Neuronal stem cell (in vitro differentiated cells): Measurements from ENCODE around the gene RLBP1.
A peak's percentile ranks its signal among the peaks of the same experiment; 100 is the strongest.

Experiments
- DNase-seq: peaks from one replicate; pipeline ENCODE4 v3.0.0-alpha.2; 2013; ENCODE audit warnings: low spot score
- H2AFZ ChIP-seq: one replicate; pipeline ENCODE4 v1.6.1; 2013; ENCODE audit warnings: mild to moderate bottlenecking, low read length, inconsistent platforms
- H2AK5ac ChIP-seq: 2 replicates; pipeline ENCODE4 v1.6.1; 2013; ENCODE audit warnings: low read depth, mild to moderate bottlenecking, inconsistent platforms, low read length, moderate library complexity, mixed read lengths
- H2BK120ac ChIP-seq: 2 replicates; pipeline ENCODE4 v1.6.1; 2013; ENCODE audit warnings: low read depth, mild to moderate bottlenecking, inconsistent platforms, low read length, moderate library complexity, mixed read lengths
- H2BK12ac ChIP-seq: one replicate; pipeline ENCODE4 v1.6.1; 2013; ENCODE audit warnings: low read length, inconsistent platforms
- H2BK15ac ChIP-seq: 2 replicates; pipeline ENCODE4 v1.6.1; 2013; ENCODE audit warnings: mild to moderate bottlenecking, low read length, inconsistent platforms, mixed read lengths
- H2BK5ac ChIP-seq: one replicate; pipeline ENCODE4 v1.6.1; 2013; ENCODE audit warnings: inconsistent platforms, mild to moderate bottlenecking, low read length, moderate library complexity
- H3K14ac ChIP-seq: one replicate; pipeline ENCODE4 v1.6.1; 2013; ENCODE audit warnings: low read length, inconsistent platforms
- H3K18ac ChIP-seq: 2 replicates; pipeline ENCODE4 v1.6.1; 2013; ENCODE audit warnings: low read length, inconsistent platforms
- H3K23ac ChIP-seq: 2 replicates; pipeline ENCODE4 v1.6.1; 2013; ENCODE audit warnings: low read depth, mild to moderate bottlenecking, mixed read lengths, low read length, inconsistent platforms; ENCODE audit not compliant: poor library complexity
- H3K27ac ChIP-seq: replicated peaks from 3 replicates; pipeline ENCODE4 v1.5.1; 2013; ENCODE audit warnings: low read length, inconsistent platforms
- H3K27me3 ChIP-seq, 3 experiments: 2 replicates each; pipeline ENCODE4 v1.6.1; 2013; ENCODE audit warnings: low read length in 3 of 3, mild to moderate bottlenecking in 2 of 3, inconsistent platforms in 1 of 3, low read depth in 1 of 3, mixed read lengths in 1 of 3, moderate library complexity in 1 of 3; ENCODE audit not compliant: control insufficient read depth in 3 of 3, insufficient read depth in 3 of 3
- H3K36me3 ChIP-seq, 2 donors: replicated peaks in 1 of 2; 2 replicates each; pipeline ENCODE4 v1.6.1; 2013; ENCODE audit warnings: low read length in 2 of 2; ENCODE audit not compliant: control insufficient read depth in 2 of 2, insufficient read depth in 2 of 2
- H3K4ac ChIP-seq: 2 replicates; pipeline ENCODE4 v1.6.1; 2013; ENCODE audit warnings: inconsistent platforms, mild to moderate bottlenecking, low read length, moderate library complexity
- H3K4me1 ChIP-seq, 2 donors: 1 replicate in 1 of 2; 2 replicates in 1 of 2; pipeline ENCODE4 v1.6.1; 2013; ENCODE audit warnings: low read length in 2 of 2, low read depth in 1 of 2; ENCODE audit not compliant: control insufficient read depth in 2 of 2, insufficient read depth in 1 of 2
- H3K4me2 ChIP-seq: one replicate; pipeline ENCODE4 v1.6.1; 2013; ENCODE audit warnings: mild to moderate bottlenecking, low read length, inconsistent platforms; ENCODE audit not compliant: insufficient read depth, poor library complexity, severe bottlenecking
- H3K4me3 ChIP-seq, 2 donors: 2 replicates each; pipeline ENCODE4 v1.5.1; 2013; ENCODE audit warnings: low read length in 2 of 2, mild to moderate bottlenecking in 2 of 2, inconsistent platforms in 1 of 2, moderate library complexity in 1 of 2
- H3K79me1 ChIP-seq: one replicate; pipeline ENCODE4 v1.6.1; 2013; ENCODE audit warnings: low read depth, mild to moderate bottlenecking, inconsistent platforms, low read length, moderate library complexity
- H3K9ac ChIP-seq: one replicate; pipeline ENCODE4 v1.6.1; 2013; ENCODE audit warnings: mild to moderate bottlenecking, low read depth, low read length, inconsistent platforms; ENCODE audit not compliant: poor library complexity
- H3K9me3 ChIP-seq, 2 donors: replicated peaks in 1 of 2; 2 replicates each; pipeline versions ENCODE3 to v1.6.1; 2013; ENCODE audit warnings: low read length in 2 of 2, mild to moderate bottlenecking in 2 of 2, inconsistent platforms in 1 of 2, low read depth in 1 of 2, mixed read lengths in 1 of 2, moderate library complexity in 1 of 2; ENCODE audit not compliant: control insufficient read depth in 2 of 2, insufficient read depth in 1 of 2
- H4K8ac ChIP-seq: one replicate; pipeline ENCODE4 v1.6.1; 2013; ENCODE audit warnings: low read depth, mild to moderate bottlenecking, inconsistent platforms, low read length, moderate library complexity
- H4K91ac ChIP-seq: one replicate; pipeline ENCODE4 v1.6.1; 2013; ENCODE audit warnings: low read length, low read depth, mild to moderate bottlenecking, inconsistent platforms; ENCODE audit not compliant: poor library complexity
- WGBS, 2 donors: extraction: QIAGEN DNeasy Blood & Tissue Kit; methylation state at CpG; one replicate each; pipeline ENCODE4 v1.1.7; 2013; ENCODE audit warnings: missing lambda C conversion rate in 2 of 2, mixed read lengths in 1 of 2; ENCODE audit not compliant: insufficient read length in 2 of 2, insufficient replicate concordance in 1 of 2; ENCODE audit errors: extremely low coverage in 2 of 2; 5-methylcytosine and 5-hydroxymethylcytosine counted together

RLBP1 gene

GRCh38 chr15:89208256-89208655, 13.1 kb downstream of the RLBP1 start:
- Histone ChIP-seq H2AK5ac (no peak overlapping the region), H3K4me3 (no peak overlapping the region), H2BK12ac (no peak overlapping the region)

GRCh38 chr15:89206908-89207331, 14.5 kb downstream of the RLBP1 start:
- no CpG with 5 or more reads among the region's 14 CpGs for WGBS, 2 donors
- Histone ChIP-seq H2BK120ac (no peak overlapping the region), H3K18ac (no peak overlapping the region), H2AFZ (peak overlapping the region; percentile 76), H4K91ac (no peak overlapping the region), H3K4me1 (peaks cover 0 to 1% of the 10 kb centered on the region in 2 donors), H3K4me3 (no peak overlapping the region), H3K14ac (no peak overlapping the region), H3K36me3 (no peaks in the 10 kb centered on the region), H2BK5ac (no peak overlapping the region), H3K27ac (no peak overlapping the region), H3K4ac (no peak overlapping the region), H3K9me3 (no peaks in the 10 kb centered on the region), H3K27me3 (no peaks in the 10 kb centered on the region), H3K4me2 (no peak overlapping the region), H2BK15ac (no peak overlapping the region), H3K23ac (no peak overlapping the region), H2BK12ac (no peak overlapping the region), H3K9ac (no peak overlapping the region), H3K79me1 (no peaks in the 10 kb centered on the region), H4K8ac (no peak overlapping the region), H2AK5ac (no peak overlapping the region)
- peak; percentile 76 for DNase-seq

More at GRCh38 chr15:89208256-89208655, 13.1 kb downstream of the RLBP1 start:
- H2AFZ ChIP-seq: no peak overlapping the region
- DNase-seq: no peak
- no peak overlapping the region for H2BK15ac ChIP-seq
- H3K23ac ChIP-seq: no peak overlapping the region
- no peak overlapping the region for H3K4ac ChIP-seq
- H3K9ac ChIP-seq: no peak overlapping the region
- peaks cover 0 to 1% of the 10 kb centered on the region in 2 donors for H3K4me1 ChIP-seq
- H3K14ac ChIP-seq: no peak overlapping the region
- no peaks in the 10 kb centered on the region for H3K27me3 ChIP-seq
- no peak overlapping the region for H2BK120ac ChIP-seq
- H3K9me3 ChIP-seq: no peaks in the 10 kb centered on the region
- H3K4me2 ChIP-seq: no peak overlapping the region
- no peak overlapping the region for H3K27ac ChIP-seq
- no peaks in the 10 kb centered on the region for H3K36me3 ChIP-seq
- H4K91ac ChIP-seq: no peak overlapping the region
- H2BK5ac ChIP-seq: no peak overlapping the region
- no peaks in the 10 kb centered on the region for H3K79me1 ChIP-seq
- H3K18ac ChIP-seq: no peak overlapping the region
- H4K8ac ChIP-seq: no peak overlapping the region

- H2AK5ac ChIP-seq: no peak overlapping the region
- H2AFZ ChIP-seq: no peak overlapping the region
- no peak overlapping the region for H2BK12ac ChIP-seq
- peaks cover 0 to 1% of the 10 kb centered on the region in 2 donors for H3K4me1 ChIP-seq
- H3K18ac ChIP-seq: no peak overlapping the region
- H3K27me3 ChIP-seq: no peaks in the 10 kb centered on the region
- no peak overlapping the region for H3K4ac ChIP-seq
- no peak for DNase-seq
- H3K79me1 ChIP-seq: no peaks in the 10 kb centered on the region
- H2BK5ac ChIP-seq: no peak overlapping the region
- H3K4me2 ChIP-seq: no peak overlapping the region
- no peak overlapping the region for H2BK15ac ChIP-seq
- H3K14ac ChIP-seq: no peak overlapping the region
- no peak overlapping the region for H3K27ac ChIP-seq
- no peak overlapping the region for H4K8ac ChIP-seq
- no peak overlapping the region for H3K9ac ChIP-seq
- no peak overlapping the region for H3K23ac ChIP-seq
- no peak overlapping the region for H2BK120ac ChIP-seq
- H3K9me3 ChIP-seq: no peaks in the 10 kb centered on the region
- no CpG with 5 or more reads among the region's 14 CpGs for WGBS, 2 donors
- no peaks in the 10 kb centered on the region for H3K36me3 ChIP-seq
- no peak overlapping the region for H4K91ac ChIP-seq
- H3K4me3 ChIP-seq: no peak overlapping the region
Observed at GRCh38 chr15:89205991-89206585, 15.3 kb downstream of the RLBP1 start.

- Histone ChIP-seq H3K27ac (no peak overlapping the region), H2BK15ac (no peak overlapping the region), H2AK5ac (no peak overlapping the region), H3K4me3 (no peak overlapping the region), H3K27me3 (no peaks in the 10 kb centered on the region), H3K36me3 (no peaks in the 10 kb centered on the region), H2AFZ (no peak overlapping the region), H3K9ac (no peak overlapping the region), H4K8ac (no peak overlapping the region), H2BK5ac (no peak overlapping the region), H3K4me2 (no peak overlapping the region), H3K79me1 (no peaks in the 10 kb centered on the region), H3K18ac (no peak overlapping the region), H3K14ac (no peak overlapping the region), H3K4me1 (peaks cover 12 to 15% of the 10 kb centered on the region in 2 donors), H4K91ac (no peak overlapping the region), H2BK12ac (no peak overlapping the region), H2BK120ac (no peak overlapping the region), H3K4ac (no peak overlapping the region), H3K9me3 (no peaks in the 10 kb centered on the region), H3K23ac (no peak overlapping the region)
- DNase-seq: no peak
- WGBS, 2 donors: no CpG with 5 or more reads among the region's 2 CpGs
Observed at GRCh38 chr15:89203705-89204273, 17.6 kb downstream of the RLBP1 start.
